ENCODE data around the gene CD274.

The CD274 gene

DNA sequence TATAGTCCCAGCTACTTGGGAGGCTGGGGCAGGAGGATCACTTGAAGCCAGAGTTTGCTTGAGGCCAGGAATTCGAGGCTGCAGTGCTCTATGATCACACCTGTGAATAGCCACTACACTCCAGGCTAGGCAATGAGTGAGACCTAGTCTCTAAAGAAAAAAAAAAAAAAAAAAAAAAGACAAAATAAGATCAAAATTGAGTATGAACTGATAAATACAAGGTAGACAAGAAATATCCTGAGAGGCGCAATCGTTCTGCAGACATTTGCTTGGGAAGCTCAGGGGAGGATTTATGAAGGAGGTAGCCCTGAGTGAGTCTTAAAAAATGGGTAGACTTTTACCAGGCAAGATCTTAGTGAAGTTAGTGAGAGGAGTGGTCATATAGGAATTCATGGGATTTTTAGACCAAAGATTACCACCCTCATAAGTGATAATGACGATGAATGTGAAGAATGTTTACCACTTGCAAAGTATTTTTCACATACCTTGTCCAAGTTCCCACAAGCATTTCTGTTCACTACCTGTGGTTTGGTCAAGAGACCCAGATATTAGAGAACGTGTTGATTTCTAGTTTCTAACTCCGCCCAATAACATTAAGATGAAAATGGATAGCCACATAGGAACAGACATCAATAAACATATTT is 64.4 kb downstream of the CD274 start:
- TF ChIP-seq, protein P1, sequence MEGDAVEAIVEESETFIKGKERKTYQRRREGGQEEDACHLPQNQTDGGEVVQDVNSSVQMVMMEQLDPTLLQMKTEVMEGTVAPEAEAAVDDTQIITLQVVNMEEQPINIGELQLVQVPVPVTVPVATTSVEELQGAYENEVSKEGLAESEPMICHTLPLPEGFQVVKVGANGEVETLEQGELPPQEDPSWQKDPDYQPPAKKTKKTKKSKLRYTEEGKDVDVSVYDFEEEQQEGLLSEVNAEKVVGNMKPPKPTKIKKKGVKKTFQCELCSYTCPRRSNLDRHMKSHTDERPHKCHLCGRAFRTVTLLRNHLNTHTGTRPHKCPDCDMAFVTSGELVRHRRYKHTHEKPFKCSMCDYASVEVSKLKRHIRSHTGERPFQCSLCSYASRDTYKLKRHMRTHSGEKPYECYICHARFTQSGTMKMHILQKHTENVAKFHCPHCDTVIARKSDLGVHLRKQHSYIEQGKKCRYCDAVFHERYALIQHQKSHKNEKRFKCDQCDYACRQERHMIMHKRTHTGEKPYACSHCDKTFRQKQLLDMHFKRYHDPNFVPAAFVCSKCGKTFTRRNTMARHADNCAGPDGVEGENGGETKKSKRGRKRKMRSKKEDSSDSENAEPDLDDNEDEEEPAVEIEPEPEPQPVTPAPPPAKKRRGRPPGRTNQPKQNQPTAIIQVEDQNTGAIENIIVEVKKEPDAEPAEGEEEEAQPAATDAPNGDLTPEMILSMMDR (IDR thresholded peaks at IDR 0.05; ENCODE audit: extremely low read depth, insufficient read depth, missing control alignments), result no peak
- no peak for DNase-seq (ENCODE audit: low spot score)
- in situ Hi-C loops (cut with MboI; ENCODE audit: low pct_unique_long_range_greater_than_20kb, low sequenced_read_pairs, unreplicated experiment), result no loop called here

DNA sequence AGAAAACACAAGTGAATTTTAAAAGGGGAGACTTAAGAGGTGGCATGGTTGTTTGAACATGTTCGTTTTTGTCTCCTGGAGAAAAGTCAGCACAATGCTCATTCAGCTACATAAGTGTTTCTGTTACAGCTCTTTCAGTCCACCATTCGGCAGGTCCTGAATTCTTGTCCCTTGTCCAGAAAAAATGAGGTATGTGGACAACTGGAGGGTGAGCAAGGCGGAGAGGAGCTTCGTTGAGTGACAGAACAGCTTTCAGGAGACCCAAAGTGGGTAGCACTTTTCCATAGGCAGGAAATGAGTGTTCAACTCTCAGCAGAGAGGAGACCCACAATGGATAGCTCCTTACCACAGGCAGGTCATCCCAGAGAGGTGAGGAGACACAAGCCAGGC is 64.9 kb downstream of the CD274 start:
- in situ Hi-C loops (cut with MboI; ENCODE audit: low pct_unique_long_range_greater_than_20kb, low sequenced_read_pairs, unreplicated experiment), result no loop called here
- TF ChIP-seq, protein P1 (IDR thresholded peaks at IDR 0.05; ENCODE audit: extremely low read depth, insufficient read depth, missing control alignments), result no peak
- DNase-seq (ENCODE audit: low spot score), result no peak

DNA sequence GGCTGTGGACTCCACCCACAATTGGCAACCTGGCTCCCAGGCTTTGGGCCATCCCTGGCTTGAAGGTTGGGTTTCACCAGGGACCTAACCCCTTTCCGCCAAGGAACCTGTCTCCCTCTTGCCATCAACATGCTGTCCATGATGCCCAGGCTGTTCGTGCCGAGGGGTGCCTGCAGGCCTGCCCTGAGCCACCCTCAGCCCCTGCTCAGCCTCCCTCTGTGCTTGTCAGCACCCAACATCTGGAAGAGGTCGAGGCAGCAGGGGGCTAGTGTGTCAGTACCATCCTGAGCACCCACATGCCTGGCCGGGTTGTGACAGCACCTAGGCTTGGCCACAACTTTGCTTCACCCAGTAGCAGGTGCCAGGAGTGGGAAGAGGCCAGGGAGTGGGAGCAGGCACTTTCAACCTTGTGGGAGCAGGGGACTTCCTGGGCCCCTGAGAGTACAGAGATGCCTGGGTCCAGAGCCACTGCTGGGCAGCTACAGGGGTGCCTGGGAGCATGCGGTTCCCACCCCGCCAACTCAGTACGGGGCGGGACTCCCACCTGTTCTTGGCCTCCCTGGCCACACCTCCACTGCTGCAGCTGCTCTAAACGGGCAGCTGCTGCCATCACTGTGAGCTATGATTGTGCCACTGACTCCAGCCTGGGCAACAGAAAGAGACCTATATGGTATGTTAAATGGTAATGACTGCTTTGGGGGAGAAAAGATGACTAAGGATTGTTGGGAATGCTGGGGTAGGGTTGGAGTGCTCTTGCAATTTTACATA is 66.3 kb downstream of the CD274 start:
- in situ Hi-C loops (cut with MboI; ENCODE audit: low pct_unique_long_range_greater_than_20kb, low sequenced_read_pairs, unreplicated experiment), result no loop called here
- TF ChIP-seq, protein P1 (IDR thresholded peaks at IDR 0.05; ENCODE audit: extremely low read depth, insufficient read depth, missing control alignments), result no peak
- DNase-seq (ENCODE audit: low spot score), result no peak

DNA sequence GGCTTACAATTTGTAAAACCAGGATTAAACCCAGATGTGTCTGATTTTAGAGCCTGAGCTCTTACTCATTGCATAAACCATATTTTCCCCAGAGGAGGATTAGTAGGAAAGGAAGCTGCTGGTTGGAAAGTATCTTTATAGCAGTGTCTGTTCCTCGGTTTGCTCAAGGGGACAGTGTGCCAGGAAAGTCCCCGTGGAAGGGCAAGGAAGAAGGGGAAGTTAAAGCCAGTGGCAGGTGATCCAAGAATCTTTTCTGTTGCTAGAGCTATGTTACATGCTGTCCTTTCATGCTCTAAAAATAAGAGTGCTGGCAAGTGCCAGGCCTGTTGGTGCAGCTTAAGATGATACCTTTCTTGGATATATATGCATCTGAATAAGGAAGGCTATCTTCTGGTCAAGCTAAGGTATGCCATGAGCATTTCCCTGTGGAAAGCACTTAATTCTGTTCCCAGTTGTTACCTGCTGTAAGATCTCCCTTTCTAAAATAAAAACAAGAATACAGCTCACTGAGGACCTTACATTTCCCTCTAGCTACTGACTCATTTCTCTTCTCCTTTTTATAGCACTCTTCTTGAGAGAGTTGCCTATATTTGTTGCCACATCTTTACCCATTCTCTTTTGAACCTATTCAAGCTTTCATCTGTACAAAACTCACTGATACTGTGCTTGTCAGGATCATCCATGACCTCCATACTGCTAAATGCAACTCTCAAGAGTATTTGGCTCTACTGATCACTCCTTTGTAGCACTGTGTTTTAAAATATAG is 68.0 kb downstream of the CD274 start:
- TF ChIP-seq, protein P1 (IDR thresholded peaks at IDR 0.05; ENCODE audit: extremely low read depth, insufficient read depth, missing control alignments), result no peak
- in situ Hi-C loops (cut with MboI; ENCODE audit: low pct_unique_long_range_greater_than_20kb, low sequenced_read_pairs, unreplicated experiment), result no loop called here
- peak; percentile 54 for DNase-seq (ENCODE audit: low spot score)

DNA sequence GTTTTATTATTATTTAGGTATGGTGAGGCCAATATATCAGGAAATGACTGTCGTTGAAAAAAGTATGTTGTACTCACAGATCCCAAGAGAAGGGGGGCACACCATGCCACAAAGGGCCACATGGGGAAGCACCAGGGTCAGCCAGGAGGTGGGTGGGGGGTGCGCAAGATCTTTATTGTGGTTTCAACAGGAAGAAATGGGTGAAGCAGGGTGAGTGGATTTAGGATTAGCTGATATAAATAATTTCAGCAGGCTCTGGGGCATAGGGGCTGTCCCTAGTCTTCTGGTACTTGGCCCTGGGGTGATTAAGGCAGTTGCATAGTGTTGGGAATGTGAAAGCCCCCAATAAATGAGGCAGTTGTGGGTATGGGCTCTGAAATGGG is 68.6 kb downstream of the CD274 start:
- TF ChIP-seq, protein P1 (IDR thresholded peaks at IDR 0.05; ENCODE audit: extremely low read depth, insufficient read depth, missing control alignments), result no peak
- DNase-seq (ENCODE audit: low spot score), result no peak
- in situ Hi-C loops (cut with MboI; ENCODE audit: low pct_unique_long_range_greater_than_20kb, low sequenced_read_pairs, unreplicated experiment), result no loop called here
